HG02840 (cell line): ENCODE results near the gene ZNF474.

Experiments used
- ATAC-seq: cut with Tn5 transposase; IDR thresholded peaks from one replicate; pipeline ENCODE4 v1.9.1; 2021; ENCODE audit warnings: mild to moderate bottlenecking, moderate library complexity, moderate number of reproducible peaks; ENCODE audit not compliant: unreplicated experiment, low FRiP score

Gene ZNF474

GRCh38 chr5:122177161-122177560, 47.8 kb downstream of the ZNF474 start:
- ATAC-seq: no peak

GRCh38 chr5:122179701-122180100, 50.4 kb downstream of the ZNF474 start:
- no peak for ATAC-seq

GRCh38 chr5:122180146-122180712, 50.9 kb downstream of the ZNF474 start:
- ATAC-seq: no peak

- no peak for ATAC-seq
These were observed 51.7 kb downstream of the ZNF474 start for GRCh38 chr5:122180863-122181548.

- ATAC-seq: no peak
These were observed 52.5 kb downstream of the ZNF474 start for GRCh38 chr5:122181863-122182262.

- ATAC-seq: no peak
These were observed 53.2 kb downstream of the ZNF474 start for GRCh38 chr5:122182491-122182921.

- no peak for ATAC-seq
These were observed 53.9 kb downstream of the ZNF474 start for GRCh38 chr5:122183098-122183787.

GRCh38 chr5:122183788-122184170, 54.4 kb downstream of the ZNF474 start:
- no peak for ATAC-seq

- no peak for ATAC-seq
These were observed 55.4 kb downstream of the ZNF474 start for GRCh38 chr5:122184676-122185255.

- ATAC-seq: no peak
These were observed 58.1 kb downstream of the ZNF474 start for GRCh38 chr5:122187426-122187825.

GRCh38 chr5:122190156-122190555, 60.8 kb downstream of the ZNF474 start:
- no peak for ATAC-seq

- ATAC-seq: peak; percentile 70
These were observed 63.5 kb downstream of the ZNF474 start for GRCh38 chr5:122192497-122193496.

GRCh38 chr5:122195802-122196394, 66.6 kb downstream of the ZNF474 start:
- ATAC-seq: no peak

- no peak for ATAC-seq
These were observed 69.8 kb downstream of the ZNF474 start for GRCh38 chr5:122199146-122199545.

- ATAC-seq: no peak
These were observed 71.1 kb downstream of the ZNF474 start for GRCh38 chr5:122200450-122200849.

- no peak for ATAC-seq
These were observed 71.5 kb downstream of the ZNF474 start for GRCh38 chr5:122200865-122201264.

GRCh38 chr5:122201365-122201764, 72.0 kb downstream of the ZNF474 start:
- no peak for ATAC-seq

GRCh38 chr5:122202952-122203351, 73.6 kb downstream of the ZNF474 start:
- no peak for ATAC-seq
